ENCODE data around the gene LRCOL1. TPM values are rescaled to one million over a fixed set of nuclear protein-coding genes. Genes with fewer than 3 reads are reported as not detected.

Gene LRCOL1
- total and polyA plus RNA-seq, 2 of the 8 experiments (the other 6 are each of a cell fraction or from before 2014, with no cell fraction given) = not detected

DNA sequence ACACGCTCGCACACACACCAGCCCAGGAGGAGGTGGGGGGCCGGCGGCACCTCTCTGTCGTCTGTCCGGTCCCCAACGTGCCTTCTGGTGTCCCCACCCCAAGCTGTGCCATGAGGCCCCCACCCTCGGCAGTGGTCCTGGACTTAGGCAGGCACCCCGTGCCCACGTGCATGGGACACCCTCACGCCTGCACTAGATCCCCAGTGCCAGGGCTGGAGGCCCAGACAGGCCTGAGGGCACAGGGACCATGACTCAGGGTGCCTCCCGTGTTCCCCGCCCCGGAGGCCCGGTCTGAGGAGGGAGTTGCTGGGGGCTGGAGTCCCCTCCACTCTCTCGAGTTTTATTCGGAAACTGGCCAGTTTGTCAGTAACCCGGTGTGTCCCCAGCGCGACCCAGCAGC lies 38.8 kb downstream of the LRCOL1 start (continued):
- TF ChIP-seq, protein P1, sequence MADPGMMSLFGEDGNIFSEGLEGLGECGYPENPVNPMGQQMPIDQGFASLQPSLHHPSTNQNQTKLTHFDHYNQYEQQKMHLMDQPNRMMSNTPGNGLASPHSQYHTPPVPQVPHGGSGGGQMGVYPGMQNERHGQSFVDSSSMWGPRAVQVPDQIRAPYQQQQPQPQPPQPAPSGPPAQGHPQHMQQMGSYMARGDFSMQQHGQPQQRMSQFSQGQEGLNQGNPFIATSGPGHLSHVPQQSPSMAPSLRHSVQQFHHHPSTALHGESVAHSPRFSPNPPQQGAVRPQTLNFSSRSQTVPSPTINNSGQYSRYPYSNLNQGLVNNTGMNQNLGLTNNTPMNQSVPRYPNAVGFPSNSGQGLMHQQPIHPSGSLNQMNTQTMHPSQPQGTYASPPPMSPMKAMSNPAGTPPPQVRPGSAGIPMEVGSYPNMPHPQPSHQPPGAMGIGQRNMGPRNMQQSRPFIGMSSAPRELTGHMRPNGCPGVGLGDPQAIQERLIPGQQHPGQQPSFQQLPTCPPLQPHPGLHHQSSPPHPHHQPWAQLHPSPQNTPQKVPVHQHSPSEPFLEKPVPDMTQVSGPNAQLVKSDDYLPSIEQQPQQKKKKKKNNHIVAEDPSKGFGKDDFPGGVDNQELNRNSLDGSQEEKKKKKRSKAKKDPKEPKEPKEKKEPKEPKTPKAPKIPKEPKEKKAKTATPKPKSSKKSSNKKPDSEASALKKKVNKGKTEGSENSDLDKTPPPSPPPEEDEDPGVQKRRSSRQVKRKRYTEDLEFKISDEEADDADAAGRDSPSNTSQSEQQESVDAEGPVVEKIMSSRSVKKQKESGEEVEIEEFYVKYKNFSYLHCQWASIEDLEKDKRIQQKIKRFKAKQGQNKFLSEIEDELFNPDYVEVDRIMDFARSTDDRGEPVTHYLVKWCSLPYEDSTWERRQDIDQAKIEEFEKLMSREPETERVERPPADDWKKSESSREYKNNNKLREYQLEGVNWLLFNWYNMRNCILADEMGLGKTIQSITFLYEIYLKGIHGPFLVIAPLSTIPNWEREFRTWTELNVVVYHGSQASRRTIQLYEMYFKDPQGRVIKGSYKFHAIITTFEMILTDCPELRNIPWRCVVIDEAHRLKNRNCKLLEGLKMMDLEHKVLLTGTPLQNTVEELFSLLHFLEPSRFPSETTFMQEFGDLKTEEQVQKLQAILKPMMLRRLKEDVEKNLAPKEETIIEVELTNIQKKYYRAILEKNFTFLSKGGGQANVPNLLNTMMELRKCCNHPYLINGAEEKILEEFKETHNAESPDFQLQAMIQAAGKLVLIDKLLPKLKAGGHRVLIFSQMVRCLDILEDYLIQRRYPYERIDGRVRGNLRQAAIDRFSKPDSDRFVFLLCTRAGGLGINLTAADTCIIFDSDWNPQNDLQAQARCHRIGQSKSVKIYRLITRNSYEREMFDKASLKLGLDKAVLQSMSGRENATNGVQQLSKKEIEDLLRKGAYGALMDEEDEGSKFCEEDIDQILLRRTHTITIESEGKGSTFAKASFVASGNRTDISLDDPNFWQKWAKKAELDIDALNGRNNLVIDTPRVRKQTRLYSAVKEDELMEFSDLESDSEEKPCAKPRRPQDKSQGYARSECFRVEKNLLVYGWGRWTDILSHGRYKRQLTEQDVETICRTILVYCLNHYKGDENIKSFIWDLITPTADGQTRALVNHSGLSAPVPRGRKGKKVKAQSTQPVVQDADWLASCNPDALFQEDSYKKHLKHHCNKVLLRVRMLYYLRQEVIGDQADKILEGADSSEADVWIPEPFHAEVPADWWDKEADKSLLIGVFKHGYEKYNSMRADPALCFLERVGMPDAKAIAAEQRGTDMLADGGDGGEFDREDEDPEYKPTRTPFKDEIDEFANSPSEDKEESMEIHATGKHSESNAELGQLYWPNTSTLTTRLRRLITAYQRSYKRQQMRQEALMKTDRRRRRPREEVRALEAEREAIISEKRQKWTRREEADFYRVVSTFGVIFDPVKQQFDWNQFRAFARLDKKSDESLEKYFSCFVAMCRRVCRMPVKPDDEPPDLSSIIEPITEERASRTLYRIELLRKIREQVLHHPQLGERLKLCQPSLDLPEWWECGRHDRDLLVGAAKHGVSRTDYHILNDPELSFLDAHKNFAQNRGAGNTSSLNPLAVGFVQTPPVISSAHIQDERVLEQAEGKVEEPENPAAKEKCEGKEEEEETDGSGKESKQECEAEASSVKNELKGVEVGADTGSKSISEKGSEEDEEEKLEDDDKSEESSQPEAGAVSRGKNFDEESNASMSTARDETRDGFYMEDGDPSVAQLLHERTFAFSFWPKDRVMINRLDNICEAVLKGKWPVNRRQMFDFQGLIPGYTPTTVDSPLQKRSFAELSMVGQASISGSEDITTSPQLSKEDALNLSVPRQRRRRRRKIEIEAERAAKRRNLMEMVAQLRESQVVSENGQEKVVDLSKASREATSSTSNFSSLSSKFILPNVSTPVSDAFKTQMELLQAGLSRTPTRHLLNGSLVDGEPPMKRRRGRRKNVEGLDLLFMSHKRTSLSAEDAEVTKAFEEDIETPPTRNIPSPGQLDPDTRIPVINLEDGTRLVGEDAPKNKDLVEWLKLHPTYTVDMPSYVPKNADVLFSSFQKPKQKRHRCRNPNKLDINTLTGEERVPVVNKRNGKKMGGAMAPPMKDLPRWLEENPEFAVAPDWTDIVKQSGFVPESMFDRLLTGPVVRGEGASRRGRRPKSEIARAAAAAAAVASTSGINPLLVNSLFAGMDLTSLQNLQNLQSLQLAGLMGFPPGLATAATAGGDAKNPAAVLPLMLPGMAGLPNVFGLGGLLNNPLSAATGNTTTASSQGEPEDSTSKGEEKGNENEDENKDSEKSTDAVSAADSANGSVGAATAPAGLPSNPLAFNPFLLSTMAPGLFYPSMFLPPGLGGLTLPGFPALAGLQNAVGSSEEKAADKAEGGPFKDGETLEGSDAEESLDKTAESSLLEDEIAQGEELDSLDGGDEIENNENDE (IDR thresholded peaks at IDR 0.05; ENCODE audit: insufficient replicate concordance, low read length) = no peak
- no peak for TF ChIP-seq SIX5 (IDR thresholded peaks at IDR 0.05; ENCODE audit: low read depth, low read length)

Data from H1 (cell line).